ENCODE measurements around the gene JSRP1. TPM values are rescaled to one million over a fixed set of nuclear protein-coding genes. Genes with fewer than 3 reads are reported as not detected.
A peak's percentile ranks its signal among the peaks of the same experiment; 100 is the strongest.

JSRP1 gene
- total RNA-seq, 1 donor from 2014 or later = not detected

DNA sequence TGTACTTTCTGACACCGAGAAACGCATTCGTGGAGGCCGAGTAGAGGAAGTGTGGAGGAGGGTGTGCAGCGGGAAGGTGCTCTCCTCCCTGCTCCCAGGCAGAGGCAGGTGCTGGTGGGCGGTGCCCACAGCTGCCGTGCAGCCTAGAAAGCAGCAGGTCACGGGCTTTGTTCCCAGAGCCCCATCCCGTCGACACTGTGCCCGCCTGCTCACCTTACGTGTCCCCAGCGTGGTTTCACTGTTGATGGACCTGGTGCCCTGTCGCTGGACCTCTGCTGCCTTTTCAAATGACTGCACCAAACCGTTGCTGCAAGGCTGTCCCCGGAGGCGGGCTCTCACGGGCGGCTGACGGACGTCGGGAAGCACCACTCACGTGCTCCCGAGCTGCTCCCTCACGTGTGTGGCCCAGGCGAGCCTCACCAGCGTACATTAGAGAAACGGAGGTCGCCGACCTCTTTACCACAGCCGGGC is 40.9 kb downstream of the JSRP1 start:
- no peak overlapping the region for H3K4me3 ChIP-seq
- intact Hi-C loops (cut with DNase I) = no loop called here
- ATAC-seq = no peak
- DNase-seq = no peak
- peaks cover 7% of the 10 kb centered on the region for H3K4me1 ChIP-seq
- TF ChIP-seq, protein P1, sequence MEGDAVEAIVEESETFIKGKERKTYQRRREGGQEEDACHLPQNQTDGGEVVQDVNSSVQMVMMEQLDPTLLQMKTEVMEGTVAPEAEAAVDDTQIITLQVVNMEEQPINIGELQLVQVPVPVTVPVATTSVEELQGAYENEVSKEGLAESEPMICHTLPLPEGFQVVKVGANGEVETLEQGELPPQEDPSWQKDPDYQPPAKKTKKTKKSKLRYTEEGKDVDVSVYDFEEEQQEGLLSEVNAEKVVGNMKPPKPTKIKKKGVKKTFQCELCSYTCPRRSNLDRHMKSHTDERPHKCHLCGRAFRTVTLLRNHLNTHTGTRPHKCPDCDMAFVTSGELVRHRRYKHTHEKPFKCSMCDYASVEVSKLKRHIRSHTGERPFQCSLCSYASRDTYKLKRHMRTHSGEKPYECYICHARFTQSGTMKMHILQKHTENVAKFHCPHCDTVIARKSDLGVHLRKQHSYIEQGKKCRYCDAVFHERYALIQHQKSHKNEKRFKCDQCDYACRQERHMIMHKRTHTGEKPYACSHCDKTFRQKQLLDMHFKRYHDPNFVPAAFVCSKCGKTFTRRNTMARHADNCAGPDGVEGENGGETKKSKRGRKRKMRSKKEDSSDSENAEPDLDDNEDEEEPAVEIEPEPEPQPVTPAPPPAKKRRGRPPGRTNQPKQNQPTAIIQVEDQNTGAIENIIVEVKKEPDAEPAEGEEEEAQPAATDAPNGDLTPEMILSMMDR (IDR thresholded peaks at IDR 0.05) = no peak
- peaks cover 99% of the 10 kb centered on the region for H3K36me3 ChIP-seq
- H3K27ac ChIP-seq = no peak overlapping the region
- H3K27me3 ChIP-seq (ENCODE audit: low read depth) = no peaks in the 10 kb centered on the region
- H3K9me3 ChIP-seq = no peaks in the 10 kb centered on the region

DNA sequence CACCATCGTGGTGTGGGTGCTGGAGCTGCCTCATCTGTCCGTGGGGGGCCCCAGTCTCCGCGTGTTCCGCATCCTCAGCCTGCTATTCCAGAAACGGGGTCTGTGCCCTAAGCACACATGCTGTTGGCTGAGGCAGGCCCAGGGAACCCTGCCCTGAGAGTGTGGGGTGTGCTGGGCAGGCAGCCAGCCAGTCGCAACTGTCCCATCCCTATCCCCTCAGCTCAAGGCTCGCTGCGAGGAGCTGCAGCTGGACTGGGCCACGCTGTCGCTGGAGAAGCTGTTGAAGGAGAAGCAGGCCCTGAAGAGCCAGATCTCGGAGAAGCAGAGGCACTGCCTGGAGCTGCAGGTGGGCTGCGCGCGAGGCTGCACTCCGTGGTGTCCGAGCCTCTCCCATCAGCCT is 42.0 kb downstream of the JSRP1 start:
- Histone ChIP-seq H3K27ac (peak overlapping the region; percentile 60), H3K4me1 (peaks cover 7% of the 10 kb centered on the region), H3K36me3 (peaks cover 99% of the 10 kb centered on the region), H3K4me3 (no peak overlapping the region), H3K27me3 (ENCODE audit: low read depth) (no peaks in the 10 kb centered on the region), H3K9me3 (no peaks in the 10 kb centered on the region)
- ATAC-seq (no peak), DNase-seq (no peak)
- intact Hi-C loops (cut with DNase I) = no loop called here
- TF ChIP-seq, protein P1 (IDR thresholded peaks at IDR 0.05) = no peak

DNA sequence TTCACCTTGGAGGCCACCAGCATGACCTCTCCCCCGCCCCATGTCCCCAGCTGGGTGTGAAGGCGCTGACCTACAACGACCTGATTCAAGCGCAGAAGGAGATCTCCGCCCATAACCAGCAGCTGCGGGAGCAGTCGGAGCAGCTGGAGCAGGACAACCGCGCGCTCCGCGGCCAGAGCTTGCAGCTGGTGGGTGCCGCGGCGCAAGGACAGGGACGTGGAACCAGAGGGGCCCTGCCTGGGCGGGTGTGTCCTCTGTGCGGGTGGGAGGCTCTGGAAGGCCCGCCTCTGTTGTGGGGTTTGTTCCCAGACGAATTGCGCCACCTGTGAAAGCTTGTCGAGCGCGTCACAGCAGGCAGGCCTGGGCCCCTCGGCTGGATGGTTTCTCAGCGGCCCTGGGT is 42.4 kb downstream of the JSRP1 start:
- TF ChIP-seq, protein P1 (IDR thresholded peaks at IDR 0.05) = no peak
- Histone ChIP-seq H3K4me1 (peaks cover 8% of the 10 kb centered on the region), H3K36me3 (peaks cover 94% of the 10 kb centered on the region), H3K9me3 (no peaks in the 10 kb centered on the region), H3K4me3 (no peak overlapping the region), H3K27me3 (ENCODE audit: low read depth) (no peaks in the 10 kb centered on the region), H3K27ac (peak overlapping the region; percentile 60)
- intact Hi-C loops (cut with DNase I) = no loop called here
- peak; percentile 5 to 7 for ATAC-seq
- no peak for DNase-seq

DNA sequence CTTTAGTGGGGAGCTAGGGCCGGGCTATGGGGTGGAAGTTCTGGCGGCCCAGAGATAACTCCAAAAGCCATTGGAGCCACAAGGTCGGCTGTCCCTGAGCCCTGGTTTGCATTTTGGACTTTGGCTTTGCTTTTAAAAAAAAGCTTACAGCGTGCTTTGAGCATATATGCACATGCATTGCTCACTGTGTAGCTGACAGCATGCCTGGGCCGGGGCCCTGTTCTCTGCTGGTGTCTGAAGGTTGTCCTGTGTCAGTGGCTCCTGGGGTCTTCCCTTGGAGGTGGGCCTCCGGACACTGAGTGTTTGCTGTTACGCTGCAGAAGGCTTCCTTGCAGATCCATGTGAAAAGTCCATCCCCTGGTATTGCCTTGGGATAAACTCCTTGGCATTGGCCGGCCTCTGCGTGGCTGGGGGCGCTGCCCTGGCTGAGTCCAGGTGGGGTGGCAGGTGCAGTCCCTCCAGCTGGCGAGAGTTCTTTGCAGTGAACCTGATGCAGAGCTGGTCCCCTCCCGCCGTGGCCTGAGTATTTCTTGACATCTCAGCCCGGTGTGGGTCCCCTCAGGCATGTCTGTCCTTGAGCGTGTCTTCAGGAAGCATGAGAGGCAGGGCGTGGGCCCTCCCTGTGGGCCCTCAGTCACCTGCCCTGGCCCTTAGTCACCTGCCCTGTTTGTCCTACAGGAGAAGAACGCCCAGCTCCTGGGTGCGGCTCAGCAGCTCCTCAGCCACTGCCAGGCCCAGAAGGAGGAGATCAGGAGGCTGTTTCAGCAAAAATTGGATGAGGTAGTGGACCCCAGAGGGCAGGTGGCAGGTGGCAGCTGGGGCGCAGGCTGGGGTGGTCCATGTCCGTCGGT is 43.1 kb downstream of the JSRP1 start:
- Histone ChIP-seq H3K4me3 (no peak overlapping the region), H3K27ac (peak overlapping the region; percentile 60), H3K4me1 (peaks cover 16% of the 10 kb centered on the region), H3K36me3 (peaks cover 93% of the 10 kb centered on the region), H3K9me3 (no peaks in the 10 kb centered on the region), H3K27me3 (ENCODE audit: low read depth) (no peaks in the 10 kb centered on the region)
- TF ChIP-seq, protein P1 (IDR thresholded peaks at IDR 0.05) = no peak
- peak; percentile 73 for DNase-seq
- intact Hi-C loops (cut with DNase I) = no loop called here
- ATAC-seq = peak; percentile 75 to 85

DNA sequence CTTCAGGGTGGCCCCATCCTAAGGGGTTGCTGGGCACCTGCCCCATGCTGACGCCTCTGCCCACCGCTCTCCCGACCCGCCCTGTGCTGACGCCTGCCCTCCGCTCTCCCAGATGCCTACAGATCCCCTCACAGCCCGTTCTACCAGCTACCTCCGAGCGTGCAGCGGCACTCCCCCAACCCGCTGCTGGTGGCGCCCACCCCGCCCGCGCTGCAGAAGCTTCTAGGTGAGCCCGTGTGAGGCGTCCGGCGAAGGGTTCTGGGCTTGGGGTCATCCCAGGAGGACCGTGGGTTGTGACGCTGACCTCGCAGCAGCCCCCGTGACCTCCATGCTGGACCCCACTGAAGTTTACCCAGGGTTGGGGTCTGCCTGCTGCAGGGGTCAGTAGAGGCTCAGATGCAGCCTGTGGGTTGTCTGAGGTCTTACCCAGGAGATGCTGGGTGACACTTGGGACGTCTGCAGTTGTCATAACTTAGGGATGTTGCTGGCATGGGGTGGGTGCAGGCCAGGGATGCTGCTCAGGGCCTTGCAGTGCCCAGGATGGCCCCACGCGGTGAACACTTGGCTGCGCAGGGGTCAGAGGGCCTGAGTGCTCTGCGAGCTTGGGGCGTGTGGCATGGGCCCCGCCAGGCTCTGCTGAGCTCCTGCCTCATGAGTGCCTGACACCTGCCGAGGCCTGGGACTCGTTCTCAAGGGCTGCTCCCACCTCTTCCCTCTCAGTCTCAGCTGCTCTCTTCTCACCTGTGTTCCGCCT is 45.1 kb downstream of the JSRP1 start:
- Histone ChIP-seq H3K36me3 (peaks cover 91% of the 10 kb centered on the region), H3K9me3 (no peaks in the 10 kb centered on the region), H3K27me3 (ENCODE audit: low read depth) (no peaks in the 10 kb centered on the region), H3K4me3 (no peak overlapping the region), H3K4me1 (peaks cover 19% of the 10 kb centered on the region), H3K27ac (no peak overlapping the region)
- DNase-seq (no peak), ATAC-seq (no peak)
- TF ChIP-seq, protein P1 (IDR thresholded peaks at IDR 0.05) = no peak
- intact Hi-C loops (cut with DNase I) = no loop called here
